Gastroesophageal sphincter (tissue), 3 donors: Measurements from ENCODE around the gene SLC7A8.

Experiments used
- CTCF ChIP-seq, 4 experiments: fragments of 200-600 bp in 2 of 4; fragments of 450-650 bp in 2 of 4; sonication (generic) in 1 of 4; IDR thresholded peaks; one replicate each; pipeline ENCODE4 v1.5.1; 2017 to 2019; ENCODE audit warnings: antibody characterized with exemption in 4 of 4, mild to moderate bottlenecking in 2 of 4, moderate library complexity in 2 of 4
- EP300 ChIP-seq: sonication (generic); formaldehyde crosslinking; IDR thresholded peaks from one replicate; pipeline ENCODE4 v1.6.1; 2017; ENCODE audit warnings: antibody characterized with exemption, mild to moderate bottlenecking
- POLR2A ChIP-seq, 2 donors: fragments of 450-650 bp; IDR thresholded peaks; one replicate each; pipeline ENCODE4 v1.6.1; 2017; ENCODE audit warnings: antibody characterized with exemption in 2 of 2, mild to moderate bottlenecking in 2 of 2, moderate library complexity in 1 of 2
- POLR2AphosphoS5 ChIP-seq: sonication (generic); formaldehyde crosslinking; IDR thresholded peaks from one replicate; pipeline ENCODE4 v1.6.1; 2017; ENCODE audit warnings: antibody characterized with exemption

GRCh38 chr14:23182372-23183157 lies 895 bp downstream of the SLC7A8 start:
- TF ChIP-seq POLR2A (IDR thresholded peaks at IDR 0.05) (no peak), CTCF (IDR thresholded peaks at IDR 0.05) (no peak), POLR2AphosphoS5 (no peak), EP300 (no peak)
